HG03432 (cell line): Measurements from ENCODE around the gene TAPBPL.
"Not testable (repeated sequence)": the region's sequence is repeated elsewhere in the genome, so short reads cannot be mapped to it uniquely, and the experiment has no call there.

Source experiments
- ATAC-seq: cut with Tn5 transposase; IDR thresholded peaks from one replicate; pipeline ENCODE4 v1.9.1; 2021; ENCODE audit warnings: mild to moderate bottlenecking, moderate library complexity; ENCODE audit not compliant: unreplicated experiment

Gene TAPBPL, protein sequence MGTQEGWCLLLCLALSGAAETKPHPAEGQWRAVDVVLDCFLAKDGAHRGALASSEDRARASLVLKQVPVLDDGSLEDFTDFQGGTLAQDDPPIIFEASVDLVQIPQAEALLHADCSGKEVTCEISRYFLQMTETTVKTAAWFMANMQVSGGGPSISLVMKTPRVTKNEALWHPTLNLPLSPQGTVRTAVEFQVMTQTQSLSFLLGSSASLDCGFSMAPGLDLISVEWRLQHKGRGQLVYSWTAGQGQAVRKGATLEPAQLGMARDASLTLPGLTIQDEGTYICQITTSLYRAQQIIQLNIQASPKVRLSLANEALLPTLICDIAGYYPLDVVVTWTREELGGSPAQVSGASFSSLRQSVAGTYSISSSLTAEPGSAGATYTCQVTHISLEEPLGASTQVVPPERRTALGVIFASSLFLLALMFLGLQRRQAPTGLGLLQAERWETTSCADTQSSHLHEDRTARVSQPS

DNA sequence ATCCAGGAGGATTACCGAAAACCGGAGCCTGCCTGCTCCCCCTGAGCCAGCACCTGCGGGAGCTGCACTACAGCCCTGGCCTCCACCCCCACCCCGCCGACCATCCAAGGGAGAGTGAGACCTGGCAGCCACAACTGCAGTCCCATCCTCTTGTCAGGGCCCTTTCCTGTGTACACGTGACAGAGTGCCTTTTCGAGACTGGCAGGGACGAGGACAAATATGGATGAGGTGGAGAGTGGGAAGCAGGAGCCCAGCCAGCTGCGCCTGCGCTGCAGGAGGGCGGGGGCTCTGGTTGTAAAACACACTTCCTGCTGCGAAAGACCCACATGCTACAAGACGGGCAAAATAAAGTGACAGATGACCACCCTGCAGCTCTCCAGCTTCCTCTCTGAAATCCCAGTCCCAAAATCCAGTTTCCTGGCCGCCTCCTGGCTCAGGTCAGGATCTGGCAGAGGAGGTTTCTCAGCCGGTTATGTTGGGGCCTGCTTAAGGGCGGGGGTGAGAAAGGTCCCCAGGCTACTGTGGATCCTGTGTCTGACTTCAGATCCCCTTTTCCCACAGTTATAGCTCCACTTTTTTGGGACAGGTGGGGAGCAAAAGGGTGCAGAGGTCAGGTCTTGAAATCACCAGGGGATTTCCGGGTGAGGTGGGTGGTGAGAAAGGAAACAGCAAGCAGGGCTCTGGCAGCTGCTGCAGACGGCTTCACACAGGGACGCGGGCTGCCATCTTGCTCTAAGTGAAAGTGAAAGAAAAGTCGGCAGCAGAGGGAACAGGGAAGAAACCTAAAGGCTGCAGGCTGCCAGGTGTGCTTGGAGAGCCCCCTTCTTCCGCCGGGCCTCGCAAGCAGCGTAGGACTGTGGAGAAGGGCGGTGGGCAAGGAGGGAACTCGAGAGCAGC is at the start of gene TAPBPL:
Gene TAPBPL (plus strand): TSS at position 695 of the 897 bp plus-strand sequence. CDS start 207 bp downstream, outside the sequence.
- peak; percentile 67 for ATAC-seq

DNA sequence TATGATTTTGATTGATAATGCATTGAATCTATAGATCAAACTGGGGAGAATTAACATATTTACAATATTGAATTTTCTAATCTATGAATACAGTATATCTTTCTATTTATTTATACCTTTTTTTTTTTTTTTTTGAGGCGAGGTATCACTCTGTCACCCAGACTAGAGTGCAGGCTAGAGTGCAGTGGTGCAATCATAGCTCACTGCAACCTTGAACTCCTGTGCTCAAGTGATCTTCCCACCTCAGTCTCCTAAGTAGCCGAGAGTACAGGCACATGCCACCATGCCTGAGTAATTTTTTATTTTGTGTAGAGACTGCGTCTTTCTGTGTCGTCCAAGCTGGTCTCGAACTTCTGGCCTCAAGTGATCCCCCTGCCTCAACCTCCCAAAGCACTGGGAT is 47.5 kb upstream of the TAPBPL start:
- ATAC-seq, result no peak

DNA sequence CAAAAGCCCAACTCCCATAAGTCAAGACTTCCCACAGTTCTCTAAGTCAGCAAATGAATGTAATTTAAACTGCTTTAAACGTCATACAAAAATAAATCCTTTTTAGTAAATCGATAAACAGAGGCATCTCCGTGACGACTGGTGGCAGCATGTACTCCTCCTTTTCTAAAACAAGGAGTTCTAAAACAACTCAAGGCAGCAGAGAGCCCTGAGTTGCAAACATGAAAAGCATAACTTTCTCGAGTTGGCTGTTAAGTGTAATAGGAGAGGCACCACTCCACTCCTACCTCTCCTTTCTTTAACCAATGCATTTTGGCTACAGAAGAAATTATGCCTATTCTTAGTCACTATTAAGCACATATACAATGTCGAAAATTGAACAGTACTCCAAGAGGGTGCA is 45.9 kb upstream of the TAPBPL start:
- ATAC-seq, result no peak

DNA sequence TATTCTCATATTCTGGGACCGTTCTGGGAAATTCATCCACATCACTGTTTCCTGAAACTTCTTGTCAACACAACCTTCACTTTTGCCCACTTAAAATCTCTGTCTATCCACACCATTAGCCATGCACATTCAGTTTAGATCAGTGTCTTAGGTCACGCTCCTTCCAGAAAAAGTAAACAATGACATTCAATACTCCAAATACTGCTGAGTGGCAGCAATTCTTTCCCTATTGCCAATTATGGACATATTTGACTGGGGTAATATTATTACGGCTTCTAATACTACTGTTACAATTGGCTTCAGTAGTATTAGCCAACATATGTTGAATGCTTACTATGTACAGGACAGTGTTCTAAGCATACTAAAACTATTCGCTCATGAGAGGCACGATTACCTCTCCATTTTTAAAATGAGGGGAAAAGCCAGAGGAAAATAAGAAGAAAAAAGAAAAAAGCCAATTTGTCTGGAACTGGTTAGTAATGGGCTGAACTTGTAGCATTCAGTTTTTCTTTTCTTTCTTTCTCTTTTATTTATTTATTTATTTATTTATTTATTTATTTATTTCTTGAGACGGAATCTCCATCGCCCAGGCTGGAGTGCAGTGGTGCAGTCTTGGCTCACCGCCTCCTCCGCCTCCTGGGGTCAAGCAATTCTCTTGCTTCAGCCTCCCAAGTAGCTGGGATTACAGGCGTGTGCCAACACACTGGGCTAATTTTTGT is 44.4 kb upstream of the TAPBPL start:
- ATAC-seq, result no peak

DNA sequence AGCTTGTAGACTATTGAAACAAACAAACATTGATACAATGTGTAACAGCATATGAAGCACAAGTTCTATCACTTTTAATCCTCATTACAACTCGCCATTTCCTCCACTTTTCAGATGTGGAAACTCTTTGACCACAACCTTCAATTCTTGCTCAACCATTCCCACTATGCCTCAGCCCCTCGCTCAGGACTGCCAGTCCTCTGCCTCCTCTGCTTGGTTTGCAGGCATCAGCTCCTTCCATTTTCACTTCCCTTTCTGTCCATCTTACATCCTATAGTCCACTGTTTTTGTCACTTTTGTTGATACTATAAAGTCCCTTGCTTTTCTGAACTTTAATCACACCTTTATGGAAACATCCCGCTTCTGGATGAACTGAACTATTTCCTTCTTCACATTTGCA is 35.2 kb upstream of the TAPBPL start:
- no peak for ATAC-seq

DNA sequence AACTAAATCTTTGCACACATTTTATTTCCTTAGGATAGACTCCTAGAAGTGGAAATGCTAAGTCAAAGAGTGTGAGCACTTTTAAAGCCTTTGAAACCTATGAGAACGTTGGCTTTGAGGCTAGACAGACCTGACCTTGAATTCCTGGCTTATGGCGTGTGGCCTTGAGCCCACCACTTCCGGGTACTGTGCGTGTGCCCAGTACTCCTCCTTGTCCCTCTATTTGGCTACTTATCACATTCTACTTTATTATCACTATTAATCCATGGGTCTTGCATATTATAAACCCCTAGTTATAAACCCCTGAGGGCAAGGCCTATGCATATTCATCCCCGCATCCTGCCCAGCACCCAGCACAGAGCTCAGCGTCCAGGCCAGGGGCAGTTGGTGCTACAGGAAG is 33.0 kb upstream of the TAPBPL start:
- no peak for ATAC-seq

DNA sequence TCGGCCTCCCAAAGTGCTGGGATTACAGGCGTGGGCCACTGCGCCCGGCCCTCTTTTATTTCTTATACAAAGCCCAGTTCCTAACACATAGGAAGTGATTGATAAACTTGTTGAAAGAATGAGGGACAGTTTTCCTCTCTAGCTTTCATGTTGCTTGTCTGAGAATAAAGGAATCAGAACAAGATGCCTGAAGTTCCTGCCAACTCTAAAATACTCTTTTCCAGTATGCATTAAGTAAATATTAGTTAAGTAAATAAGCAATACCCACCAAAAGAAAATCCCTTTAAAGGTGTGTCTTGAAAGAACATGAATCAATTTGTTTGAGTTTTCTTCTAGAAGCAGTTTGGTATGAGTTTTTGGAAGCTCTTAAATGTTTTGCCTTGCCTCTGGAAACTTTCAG is 31.5 kb upstream of the TAPBPL start:
- ATAC-seq, result no peak

DNA sequence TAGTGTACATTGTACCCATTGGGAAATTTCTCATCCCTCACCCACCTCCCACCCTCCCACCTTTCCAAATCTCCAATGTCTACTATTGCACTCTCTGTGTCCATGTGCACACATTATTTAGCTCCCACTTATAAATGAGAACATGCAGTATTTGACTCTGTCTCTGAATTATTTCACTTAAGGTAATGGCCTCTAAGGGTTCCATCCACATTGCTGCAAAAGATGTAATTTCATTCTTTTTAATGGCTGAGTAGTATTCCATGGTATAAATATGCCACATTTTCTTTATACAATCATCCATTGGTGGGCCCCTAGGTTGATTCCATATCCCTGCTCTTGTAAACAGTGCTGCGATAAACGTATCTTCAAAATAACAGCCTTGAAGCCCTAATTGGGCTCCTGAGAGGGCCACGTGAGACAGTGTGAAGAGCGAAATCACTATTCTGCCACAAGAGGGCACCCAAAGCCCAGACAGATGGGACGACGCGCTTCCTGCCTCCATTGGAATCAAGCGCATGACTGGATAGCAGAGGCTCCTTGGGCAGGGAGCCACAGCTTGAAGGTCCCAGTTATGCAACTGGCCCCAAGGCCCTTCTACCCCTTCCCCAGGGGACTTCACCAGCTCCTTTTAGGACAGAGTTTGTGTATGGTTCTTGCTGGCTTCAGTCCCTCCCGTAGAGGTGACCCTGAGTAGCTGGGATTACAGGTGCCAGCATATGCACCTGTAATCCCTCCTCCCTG is 28.4 kb upstream of the TAPBPL start:
- peak; percentile 33 for ATAC-seq

DNA sequence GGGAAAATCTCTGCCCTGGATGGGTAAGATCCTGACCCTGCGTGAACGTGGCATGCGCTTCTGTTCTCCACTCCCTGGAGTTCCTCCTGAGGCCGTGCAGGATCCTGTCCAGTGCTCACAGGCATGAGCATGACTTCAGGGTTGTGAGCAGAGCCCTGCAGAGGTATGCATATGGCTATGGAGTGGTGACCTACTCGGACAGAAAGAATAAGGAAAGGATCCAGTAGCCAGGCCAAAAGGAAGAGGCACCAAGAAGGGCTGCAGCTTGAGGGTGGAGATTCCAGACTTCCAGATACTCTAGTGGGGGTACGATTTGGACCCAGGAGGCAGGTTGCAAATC is 27.9 kb upstream of the TAPBPL start:
- ATAC-seq, result no peak

DNA sequence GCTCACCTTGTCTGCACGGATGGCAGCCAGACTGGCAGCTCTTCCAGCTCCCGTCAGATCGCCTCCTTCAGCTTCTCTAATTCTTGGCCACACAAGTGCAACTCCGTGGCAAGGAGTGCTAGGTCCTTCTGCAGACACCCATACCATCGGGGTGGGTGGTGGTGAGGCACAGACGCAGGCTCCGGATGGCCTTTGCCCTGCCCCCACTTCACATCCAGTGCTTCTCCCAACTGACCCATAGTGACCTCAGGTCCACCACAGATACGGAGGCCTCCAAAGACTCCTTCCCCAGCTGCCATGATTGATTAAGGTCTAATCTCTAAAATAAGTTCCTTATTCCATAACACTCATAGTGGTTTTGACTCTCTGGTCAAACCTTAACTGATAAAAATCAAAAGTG is 27.0 kb upstream of the TAPBPL start:
- no peak for ATAC-seq

DNA sequence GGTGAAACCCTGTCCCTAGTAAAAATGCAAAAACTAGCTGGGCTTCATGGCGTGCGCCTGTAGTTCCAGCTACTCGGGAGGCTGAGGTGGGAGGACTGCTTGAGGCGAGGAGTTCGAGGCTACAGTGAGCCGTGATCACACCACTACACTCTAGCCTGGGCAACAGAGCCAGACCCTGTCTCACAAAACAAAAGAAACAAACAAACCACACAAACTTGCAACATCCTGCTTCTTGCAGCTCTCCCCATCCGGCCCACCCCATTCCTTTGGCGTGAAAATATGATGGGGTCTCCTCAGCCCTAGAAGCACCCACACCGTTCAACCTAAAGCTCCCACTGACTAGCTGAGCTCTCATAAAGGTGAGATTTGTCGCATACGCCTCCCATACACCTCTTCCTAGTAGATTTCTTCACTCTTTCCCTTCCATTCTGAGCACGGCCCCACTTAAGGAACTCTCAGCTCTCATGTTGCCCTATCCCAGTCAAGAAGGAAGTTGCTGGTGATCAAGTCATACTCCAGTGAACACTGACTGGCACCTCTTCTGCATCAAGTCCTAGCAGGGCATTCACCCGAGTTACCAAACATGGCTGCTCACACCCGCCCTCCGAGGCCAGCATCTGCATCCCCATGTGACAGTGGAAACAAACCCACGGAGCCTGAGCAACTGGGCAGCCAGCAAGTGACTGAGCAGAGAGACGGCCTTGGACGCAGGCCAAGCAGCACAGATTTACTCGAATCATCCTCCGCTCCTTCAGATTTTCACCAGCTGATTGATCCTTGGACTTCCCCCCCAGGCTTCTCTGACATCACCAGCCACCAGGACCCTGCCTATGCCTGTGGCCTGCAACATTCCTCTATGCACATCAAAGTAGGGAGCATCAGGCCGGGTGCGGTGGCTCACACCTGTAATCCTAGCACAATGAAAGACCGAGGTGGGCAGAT is 26.0 kb upstream of the TAPBPL start:
- ATAC-seq, result no peak

DNA sequence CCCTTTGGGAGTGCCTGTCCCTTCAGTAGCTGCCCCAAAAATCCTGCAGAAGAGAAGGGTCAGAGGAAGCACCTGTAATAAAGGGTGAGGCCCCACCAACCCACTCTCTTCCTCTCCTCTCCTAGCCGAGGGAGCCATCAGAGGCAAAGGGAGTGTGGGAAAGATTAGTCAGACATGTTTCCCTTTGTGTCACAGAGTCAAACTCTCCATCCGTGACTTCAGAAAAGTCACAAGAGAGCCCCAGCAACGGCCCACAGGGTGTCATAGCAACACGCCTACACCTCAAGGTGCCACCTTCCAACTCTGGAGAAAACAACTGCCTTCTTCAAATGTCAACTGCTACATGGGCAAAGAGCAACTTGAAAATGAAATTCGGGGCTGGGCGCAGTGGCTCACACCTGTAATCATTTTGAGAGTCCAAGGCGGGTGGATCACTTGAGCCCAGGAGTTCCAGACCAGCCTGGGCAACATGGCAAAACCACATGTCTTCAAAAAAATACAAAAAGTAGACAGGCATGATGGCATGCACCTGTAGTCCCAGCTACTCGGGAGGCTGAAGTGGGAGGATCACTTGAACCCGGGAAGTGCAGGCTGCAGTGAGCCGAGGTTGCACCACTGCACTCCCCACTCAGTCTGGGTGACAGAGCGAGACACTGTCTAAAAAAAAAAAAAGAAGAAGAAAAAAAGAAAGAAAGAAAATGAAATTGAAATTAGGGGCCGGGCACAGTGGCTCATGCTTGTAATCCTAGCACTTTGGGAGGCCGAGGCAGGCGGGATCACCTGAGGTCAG is 24.8 kb upstream of the TAPBPL start:
- ATAC-seq, result peak; percentile 69

DNA sequence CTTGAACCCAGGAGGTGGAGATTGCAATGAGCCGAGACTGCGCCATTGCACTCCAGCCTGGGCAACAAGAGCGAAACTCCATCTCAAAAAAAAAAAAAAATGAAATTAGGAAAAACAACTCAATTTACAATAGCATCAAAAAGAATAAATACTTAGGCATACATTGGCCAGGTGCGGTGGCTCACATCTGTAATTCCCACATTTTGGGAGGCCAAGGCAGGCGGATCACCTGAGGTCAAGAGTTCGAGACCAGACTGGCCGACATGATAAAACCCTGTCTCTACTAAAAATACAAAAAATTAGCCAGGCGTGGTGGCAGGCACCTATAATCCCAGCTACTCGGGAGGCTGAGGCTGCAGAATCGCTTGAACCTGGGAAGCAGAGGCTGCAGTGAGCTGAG is 24.0 kb upstream of the TAPBPL start:
- ATAC-seq, result not testable (repeated sequence)

DNA sequence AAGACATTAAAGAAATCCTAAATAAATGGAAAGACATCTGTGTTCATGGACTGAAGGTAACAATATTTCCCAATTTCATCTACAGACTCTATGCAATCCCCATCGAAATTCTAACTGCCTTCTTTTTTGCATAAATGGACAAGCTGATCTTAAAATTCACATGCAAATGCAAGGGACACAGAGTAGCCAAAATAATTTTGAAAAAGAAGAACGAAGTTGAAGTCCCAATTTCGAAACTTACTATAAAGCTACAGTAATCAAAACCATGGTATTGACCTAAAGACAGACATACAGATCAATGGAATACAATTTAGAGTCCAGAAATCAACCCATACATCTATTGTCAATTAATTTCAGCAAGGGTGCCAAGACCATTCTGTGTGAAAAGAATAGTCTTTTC is 23.5 kb upstream of the TAPBPL start:
- ATAC-seq, result no peak

DNA sequence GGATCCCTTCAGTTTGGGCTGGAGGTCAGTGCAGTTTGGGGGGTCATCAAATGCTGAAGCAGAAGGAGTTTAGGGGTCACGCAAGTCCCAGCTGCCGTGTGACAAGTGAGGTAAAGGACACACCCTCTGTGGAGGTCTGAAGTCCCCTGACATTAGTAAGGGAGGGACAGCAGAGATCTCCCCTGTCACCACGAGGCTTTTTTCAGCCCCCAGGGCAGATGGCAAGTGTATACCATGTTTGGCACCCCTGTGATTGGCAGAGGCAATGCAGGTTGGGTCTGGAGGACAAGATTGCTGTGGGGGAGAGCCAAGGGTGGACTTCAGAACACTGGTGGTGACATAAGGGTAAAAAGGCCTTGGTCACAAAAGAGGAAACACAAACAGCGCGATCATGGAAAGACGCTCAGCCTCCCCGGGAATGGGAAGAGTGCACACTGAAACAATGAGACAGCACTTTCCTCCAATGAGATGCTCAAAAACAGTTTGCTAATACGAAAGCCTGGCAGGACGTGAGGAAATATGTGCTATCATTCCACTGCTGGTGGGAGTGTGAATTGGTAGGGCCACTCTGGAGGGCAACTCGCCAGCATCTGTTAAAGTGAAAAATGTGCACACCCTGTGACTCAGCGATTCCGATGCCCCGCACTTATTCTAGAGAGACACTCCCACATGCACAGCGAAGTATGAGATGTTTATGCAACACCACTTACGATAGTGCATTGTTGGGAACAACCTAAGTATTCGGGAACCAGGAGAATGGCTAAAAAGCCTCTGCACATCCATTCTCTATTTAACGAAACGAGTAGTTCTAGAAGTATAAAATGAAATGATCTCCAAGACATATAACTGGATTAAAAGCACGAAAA is 21.5 kb upstream of the TAPBPL start:
- no peak for ATAC-seq

DNA sequence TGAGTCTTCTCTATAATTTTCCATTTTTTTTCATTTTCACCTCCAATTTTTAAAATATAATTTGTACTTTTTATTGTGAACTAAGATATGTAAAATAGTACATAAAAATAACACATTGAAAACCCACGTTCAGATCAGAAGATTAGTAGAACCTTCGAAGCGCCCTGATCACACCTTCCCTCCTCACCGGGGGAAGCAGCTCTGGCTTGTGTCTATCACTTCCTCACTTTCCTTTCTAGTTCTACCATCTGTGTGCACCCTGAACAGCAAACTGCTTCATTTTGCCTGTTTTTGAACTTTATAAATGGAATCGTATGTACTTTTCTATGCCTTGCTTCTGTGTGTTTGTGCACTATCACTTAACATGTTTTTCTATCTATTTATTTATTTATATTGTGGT is 18.9 kb upstream of the TAPBPL start:
- no peak for ATAC-seq

DNA sequence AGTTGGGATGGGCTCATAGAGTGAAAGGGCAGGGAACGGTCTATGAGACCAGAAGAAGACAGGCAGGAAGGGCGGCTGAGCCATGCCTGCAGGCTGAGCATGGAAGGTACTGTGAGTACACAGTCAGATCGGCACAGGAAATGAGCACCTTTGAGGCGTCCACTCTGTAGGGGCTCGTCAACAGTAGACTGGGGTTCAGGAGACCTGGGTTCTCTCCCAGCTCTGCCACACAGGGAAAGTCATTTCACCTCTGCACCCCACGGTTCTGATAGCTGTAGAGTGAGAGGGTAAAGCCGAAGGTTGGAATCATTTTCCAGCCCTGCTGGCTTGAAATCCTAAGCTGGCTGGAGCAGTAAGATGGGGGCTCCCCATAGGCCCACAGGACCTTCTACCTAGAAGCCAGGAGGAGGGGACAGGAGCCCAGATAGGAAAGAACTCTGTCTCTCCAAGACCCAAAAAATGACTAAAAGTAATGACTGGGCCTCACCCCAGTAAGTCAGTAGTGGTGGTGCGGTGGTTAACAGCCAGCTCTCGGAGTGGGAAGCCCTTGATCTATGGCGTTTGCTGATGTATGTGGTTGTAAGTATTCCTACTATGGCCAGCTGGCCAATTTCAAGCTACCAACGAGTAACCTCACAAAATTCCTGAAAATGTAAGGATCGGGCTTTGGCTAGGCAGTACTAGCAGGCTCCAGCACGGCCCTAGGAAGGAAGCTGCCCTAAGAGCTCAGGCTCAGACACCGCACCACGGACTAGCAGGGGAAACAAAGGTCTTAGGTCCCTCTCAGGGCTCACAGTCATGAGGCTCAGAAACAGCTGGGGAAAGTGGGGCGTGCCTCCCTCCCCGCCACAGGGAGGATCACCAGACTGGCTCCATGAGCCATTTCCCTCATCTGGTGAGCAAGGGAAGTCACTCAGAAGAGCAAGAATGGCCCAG is 17.4 kb upstream of the TAPBPL start:
- no peak for ATAC-seq
